Neural crest cell (in vitro differentiated cells): ENCODE results near the gene FBN2. TPM values are rescaled to one million over a fixed set of nuclear protein-coding genes. Genes with fewer than 3 reads are reported as not detected.

Experiments
- DNase-seq: peaks from one replicate; pipeline ENCODE4 v3.0.0; 2021; ENCODE audit warnings: low read depth, mixed read lengths, low spot score
- H3K27ac Mint-ChIP-seq: one replicate; pipeline ENCODE4 v1.8.0; 2021; ENCODE audit warnings: mild to moderate bottlenecking, mixed read lengths; ENCODE audit not compliant: unreplicated experiment
- H3K27me3 Mint-ChIP-seq: 2 replicates; pipeline ENCODE4 v1.8.0; 2021; ENCODE audit warnings: low read depth, mild to moderate bottlenecking, mixed read lengths
- H3K36me3 Mint-ChIP-seq: 2 replicates; pipeline ENCODE4 v1.8.0; 2021; ENCODE audit warnings: low read depth, mild to moderate bottlenecking, mixed read lengths
- H3K4me1 Mint-ChIP-seq: 2 replicates; pipeline ENCODE4 v1.8.0; 2021; ENCODE audit warnings: mixed read lengths
- H3K4me3 Mint-ChIP-seq: one replicate; pipeline ENCODE4 v1.8.0; 2021; ENCODE audit warnings: mild to moderate bottlenecking, mixed read lengths
- H3K9me3 Mint-ChIP-seq: 2 replicates; pipeline ENCODE4 v1.8.0; 2021; ENCODE audit warnings: mixed read lengths
- total RNA-seq: library from RNA; stranded (reverse); gene quantifications from 2 replicates; pipeline ENCODE4 v1.2.1, GENCODE V29; 2021
- TF ChIP-seq, protein P1 (sequence below): fragments of 200-600 bp; sonication (generic); conservative IDR thresholded peaks from 2 replicates; pipeline ENCODE4 v1.5.0; 2021; ENCODE audit warnings: antibody characterized with exemption, mild to moderate bottlenecking

The FBN2 gene
- total RNA-seq, 1 donor from 2014 or later, result 58.3 TPM

DNA sequence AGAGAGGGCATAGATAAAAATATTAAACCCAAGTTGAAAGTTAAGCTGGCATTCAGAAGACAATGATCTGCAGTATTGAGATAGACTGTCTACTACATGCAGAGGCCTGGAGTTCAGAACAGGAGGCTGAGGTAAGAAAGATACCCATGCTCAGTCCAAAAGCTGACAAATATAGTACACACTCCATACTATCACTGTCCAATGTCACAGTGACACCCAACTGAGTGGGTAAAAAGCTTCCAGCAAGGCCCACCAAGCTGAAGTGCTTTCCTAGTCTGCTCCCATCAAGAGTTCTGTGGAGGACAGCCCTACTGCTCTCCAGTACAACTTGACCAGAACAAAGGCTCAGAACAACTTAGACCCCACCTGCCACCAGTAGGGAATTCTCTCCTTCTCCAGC, 329.6 kb downstream of the FBN2 start:
- TF ChIP-seq, protein P1, sequence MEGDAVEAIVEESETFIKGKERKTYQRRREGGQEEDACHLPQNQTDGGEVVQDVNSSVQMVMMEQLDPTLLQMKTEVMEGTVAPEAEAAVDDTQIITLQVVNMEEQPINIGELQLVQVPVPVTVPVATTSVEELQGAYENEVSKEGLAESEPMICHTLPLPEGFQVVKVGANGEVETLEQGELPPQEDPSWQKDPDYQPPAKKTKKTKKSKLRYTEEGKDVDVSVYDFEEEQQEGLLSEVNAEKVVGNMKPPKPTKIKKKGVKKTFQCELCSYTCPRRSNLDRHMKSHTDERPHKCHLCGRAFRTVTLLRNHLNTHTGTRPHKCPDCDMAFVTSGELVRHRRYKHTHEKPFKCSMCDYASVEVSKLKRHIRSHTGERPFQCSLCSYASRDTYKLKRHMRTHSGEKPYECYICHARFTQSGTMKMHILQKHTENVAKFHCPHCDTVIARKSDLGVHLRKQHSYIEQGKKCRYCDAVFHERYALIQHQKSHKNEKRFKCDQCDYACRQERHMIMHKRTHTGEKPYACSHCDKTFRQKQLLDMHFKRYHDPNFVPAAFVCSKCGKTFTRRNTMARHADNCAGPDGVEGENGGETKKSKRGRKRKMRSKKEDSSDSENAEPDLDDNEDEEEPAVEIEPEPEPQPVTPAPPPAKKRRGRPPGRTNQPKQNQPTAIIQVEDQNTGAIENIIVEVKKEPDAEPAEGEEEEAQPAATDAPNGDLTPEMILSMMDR, result no peak

More for the DNA sequence above, 329.6 kb downstream of the FBN2 start:
- no peak for DNase-seq
- H3K9me3 Mint-ChIP-seq, result no peaks in the 10 kb centered on the region
- no peaks in the 10 kb centered on the region for H3K27me3 Mint-ChIP-seq
- no peak overlapping the region for H3K27ac Mint-ChIP-seq
- no peaks in the 10 kb centered on the region for H3K36me3 Mint-ChIP-seq
- no peak overlapping the region for H3K4me3 Mint-ChIP-seq
- peaks cover 27% of the 10 kb centered on the region for H3K4me1 Mint-ChIP-seq
